8988T (cell line): ENCODE data around the gene PHF11.
"Not testable (repeated sequence)": the region's sequence is repeated elsewhere in the genome, so short reads cannot be mapped to it uniquely, and the experiment has no call there.

Source experiments
- DNase-seq: peaks from one replicate; pipeline ENCODE4 v3.0.0; 2011

PHF11 gene

GRCh38 chr13:49550942-49551644 is 55.3 kb downstream of the PHF11 start:
- no peak for DNase-seq

GRCh38 chr13:49553888-49554287 is 58.1 kb downstream of the PHF11 start:
- DNase-seq = no peak

- no peak for DNase-seq
These were observed 58.6 kb downstream of the PHF11 start for GRCh38 chr13:49554387-49554786.

GRCh38 chr13:49559006-49559405 is 63.3 kb downstream of the PHF11 start:
- no peak for DNase-seq

- no peak for DNase-seq
These were observed 64.7 kb downstream of the PHF11 start for GRCh38 chr13:49560270-49561061.

- DNase-seq = no peak
These were observed 65.3 kb downstream of the PHF11 start for GRCh38 chr13:49561062-49561410.

GRCh38 chr13:49563516-49563915 is 67.8 kb downstream of the PHF11 start:
- no peak for DNase-seq

- DNase-seq = not testable (repeated sequence)
These were observed 69.7 kb downstream of the PHF11 start for GRCh38 chr13:49565461-49565860.

GRCh38 chr13:49566461-49566860 is 70.7 kb downstream of the PHF11 start:
- no peak for DNase-seq

- no peak for DNase-seq
These were observed 71.7 kb downstream of the PHF11 start for GRCh38 chr13:49567491-49567890.

- DNase-seq = no peak
These were observed 74.4 kb downstream of the PHF11 start for GRCh38 chr13:49569993-49570689.

GRCh38 chr13:49571299-49572240 is 75.8 kb downstream of the PHF11 start:
- DNase-seq = no peak
